ENCODE results near the gene CA12. TPM values are rescaled to one million over a fixed set of nuclear protein-coding genes. Genes with fewer than 3 reads are reported as not detected.
"Not testable (repeated sequence)": the region's sequence is repeated elsewhere in the genome, so short reads cannot be mapped to it uniquely, and the experiment has no call there.

CA12 gene
- total RNA-seq, 2 experiments from 2014 or later = 0.58 TPM; not detected in 1

DNA sequence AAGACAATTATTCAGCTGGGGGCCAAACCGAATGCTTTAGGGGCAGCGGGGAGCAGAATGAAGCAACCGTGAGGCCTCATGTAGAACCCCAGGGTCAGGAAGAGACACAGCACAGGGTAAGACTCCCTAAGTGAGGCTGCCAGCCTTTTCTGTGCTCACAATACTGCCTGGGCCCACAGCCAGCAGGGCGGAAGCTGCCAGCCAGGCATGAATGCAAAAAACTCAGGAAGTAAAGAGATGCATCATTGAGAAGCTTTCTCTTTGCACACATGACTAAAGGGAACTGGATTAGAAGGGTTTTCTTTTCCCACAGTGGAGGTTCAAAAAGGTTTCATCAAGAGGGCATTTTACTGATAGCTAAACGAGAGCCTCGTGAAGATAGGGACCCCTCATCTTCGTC lies 33.3 kb downstream of the CA12 start:
- Mint-ChIP-seq H3K27me3 (no peaks in the 10 kb centered on the region), H3K27ac (no peak overlapping the region), H3K4me3 (no peak overlapping the region), H3K9me3 (no peaks in the 10 kb centered on the region), H3K4me1 (ENCODE audit: low read depth) (no peaks in the 10 kb centered on the region), H3K36me3 (ENCODE audit: low read depth) (no peaks in the 10 kb centered on the region)
- ATAC-seq (no peak), DNase-seq (no peak)
- intact Hi-C loops (cut with micrococcal nuclease) = no loop called here
- CTCF ChIA-PET = interaction anchor here (1.1 kb wide), 1 partner anchor 19 kb away, joined by 3 read pairs; no protein-coding TSS in a partner anchor
- POLR2A ChIA-PET = no interaction called here
- TF ChIP-seq CTCF (IDR thresholded peaks at IDR 0.05) = no peak

- no peak for TF ChIP-seq CTCF (IDR thresholded peaks at IDR 0.05)
- H3K27ac Mint-ChIP-seq = no peak overlapping the region
- ChIA-PET CTCF (no interaction called here), POLR2A (no interaction called here)
- no peak for DNase-seq
- H3K9me3 Mint-ChIP-seq = no peaks in the 10 kb centered on the region
- no peak for ATAC-seq
- no peak overlapping the region for H3K4me3 Mint-ChIP-seq
- no peaks in the 10 kb centered on the region for H3K36me3 Mint-ChIP-seq (ENCODE audit: low read depth)
- intact Hi-C loops (cut with micrococcal nuclease) = no loop called here
- H3K27me3 Mint-ChIP-seq = peaks cover 1% of the 10 kb centered on the region
- H3K4me1 Mint-ChIP-seq (ENCODE audit: low read depth) = peaks cover 2% of the 10 kb centered on the region
Observed at GRCh38 chr15:63347074-63347857, 34.4 kb downstream of the CA12 start.

DNA sequence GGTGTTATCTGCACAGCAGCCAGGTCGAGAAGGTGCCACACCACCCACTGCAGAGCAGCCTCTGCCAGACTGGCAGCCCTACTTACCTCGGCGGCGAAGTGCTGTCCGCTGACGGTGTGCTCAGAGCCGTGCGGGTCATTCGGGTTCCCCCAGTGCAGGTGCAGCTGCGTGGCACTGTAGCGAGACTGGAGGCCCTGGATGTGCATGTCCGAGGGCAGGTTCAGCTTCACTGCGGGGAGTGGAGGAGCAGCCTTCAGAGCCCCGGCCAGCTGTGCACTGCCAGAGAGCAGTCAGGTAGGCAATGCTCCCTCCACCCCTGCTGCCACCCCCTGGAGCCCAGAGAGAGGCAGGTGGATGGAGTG lies 36.3 kb downstream of the CA12 start:
- H3K27me3 Mint-ChIP-seq = peaks cover 2% of the 10 kb centered on the region
- intact Hi-C loops (cut with micrococcal nuclease) = no loop called here
- H3K36me3 Mint-ChIP-seq (ENCODE audit: low read depth) = no peaks in the 10 kb centered on the region
- ATAC-seq (no peak), DNase-seq (no peak)
- H3K27ac Mint-ChIP-seq = no peak overlapping the region
- peaks cover 2% of the 10 kb centered on the region for H3K4me1 Mint-ChIP-seq (ENCODE audit: low read depth)
- POLR2A ChIA-PET = interaction anchor here (1.0 to 2.5 kb wide), 2 partner anchors 20 to 47 kb away, joined by 3 to 6 read pairs; no protein-coding TSS in a partner anchor
- H3K9me3 Mint-ChIP-seq = no peaks in the 10 kb centered on the region
- H3K4me3 Mint-ChIP-seq = no peak overlapping the region
- TF ChIP-seq CTCF (IDR thresholded peaks at IDR 0.05) = no peak
- CTCF ChIA-PET = no interaction called here

- POLR2A ChIA-PET = interaction anchor here (1.0 to 2.5 kb wide), 2 partner anchors 19 to 47 kb away, joined by 3 to 6 read pairs; no protein-coding TSS in a partner anchor
- TF ChIP-seq CTCF (IDR thresholded peaks at IDR 0.05) = no peak
- H3K27me3 Mint-ChIP-seq = peaks cover 2% of the 10 kb centered on the region
- intact Hi-C loops (cut with micrococcal nuclease) = no loop called here
- no peaks in the 10 kb centered on the region for H3K9me3 Mint-ChIP-seq
- no peak for DNase-seq
- peaks cover 2% of the 10 kb centered on the region for H3K4me1 Mint-ChIP-seq (ENCODE audit: low read depth)
- no peak overlapping the region for H3K4me3 Mint-ChIP-seq
- no peak overlapping the region for H3K27ac Mint-ChIP-seq
- ATAC-seq = no peak
- no peaks in the 10 kb centered on the region for H3K36me3 Mint-ChIP-seq (ENCODE audit: low read depth)
- CTCF ChIA-PET = no interaction called here
Observed at GRCh38 chr15:63344731-63345390, 36.8 kb downstream of the CA12 start.

GRCh38 chr15:63342996-63343562 lies 38.6 kb downstream of the CA12 start:
- ATAC-seq; H3K27ac Mint-ChIP-seq; H3K4me1 Mint-ChIP-seq (ENCODE audit: low read depth); CTCF ChIA-PET; POLR2A ChIA-PET; H3K36me3 Mint-ChIP-seq (ENCODE audit: low read depth); DNase-seq; intact Hi-C loops (cut with micrococcal nuclease); H3K9me3 Mint-ChIP-seq; H3K4me3 Mint-ChIP-seq; H3K27me3 Mint-ChIP-seq: not testable (repeated sequence)
